ENCODE data around the gene CAV2.
A peak's percentile ranks its signal among the peaks of the same experiment; 100 is the strongest.

CAV2 gene

GRCh38 chr7:116496653-116497052, 2.9 kb upstream of the CAV2 start:
- no peak for DNase-seq

DNA sequence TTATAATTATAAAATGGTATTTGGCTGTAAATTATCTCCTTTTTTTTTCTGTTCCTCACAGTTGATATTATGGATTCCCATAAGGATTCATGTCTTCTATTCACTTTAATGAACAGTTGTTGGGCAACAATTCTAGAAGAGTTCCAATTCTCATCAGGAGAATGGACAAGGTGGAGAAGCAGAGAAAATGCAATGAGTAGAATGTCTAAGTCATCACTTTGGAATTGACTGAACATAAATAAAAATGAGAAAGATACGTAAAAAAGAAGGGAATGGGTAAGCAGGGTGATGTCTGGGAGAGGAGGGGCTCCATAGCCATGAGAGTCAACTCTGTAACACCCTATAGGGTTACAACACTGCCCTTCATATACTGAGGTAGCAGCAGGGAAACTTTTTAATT, 1.8 kb upstream of the CAV2 start:
- DNase-seq, result no peak

DNA sequence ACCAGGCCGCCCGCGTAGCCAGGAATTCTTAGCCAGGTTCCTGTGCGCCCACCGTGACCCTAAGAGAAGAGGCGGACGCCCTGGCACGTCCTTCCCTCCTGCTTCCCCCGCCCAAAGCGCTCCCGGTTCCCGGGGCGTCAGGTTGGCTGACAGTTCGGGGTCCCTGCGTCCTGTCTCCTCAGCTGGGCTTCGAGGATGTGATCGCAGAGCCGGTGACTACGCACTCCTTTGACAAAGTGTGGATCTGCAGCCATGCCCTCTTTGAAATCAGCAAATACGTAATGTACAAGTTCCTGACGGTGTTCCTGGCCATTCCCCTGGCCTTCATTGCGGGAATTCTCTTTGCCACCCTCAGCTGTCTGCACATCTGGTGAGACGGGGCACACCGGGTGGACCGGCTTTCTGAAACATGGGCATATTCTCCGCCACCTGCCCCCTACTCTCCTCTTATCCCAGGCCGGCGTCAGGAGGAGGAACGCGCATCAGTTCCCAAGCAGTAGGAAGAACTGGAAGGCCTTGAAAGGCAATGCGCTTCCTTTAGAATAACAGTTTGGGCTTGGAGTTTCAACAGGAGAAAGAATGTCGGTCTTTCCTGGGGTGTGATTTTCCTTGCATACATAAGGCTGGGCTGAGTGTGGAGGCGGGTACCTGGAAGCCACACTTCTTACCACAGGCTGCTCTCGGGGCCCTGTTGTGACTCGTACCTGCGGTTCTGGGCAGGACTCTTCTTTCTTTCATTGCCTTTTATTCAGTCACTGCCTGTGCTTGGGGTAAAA, 728 bp downstream of the CAV2 start:
- peak; percentile 27 for DNase-seq

DNA sequence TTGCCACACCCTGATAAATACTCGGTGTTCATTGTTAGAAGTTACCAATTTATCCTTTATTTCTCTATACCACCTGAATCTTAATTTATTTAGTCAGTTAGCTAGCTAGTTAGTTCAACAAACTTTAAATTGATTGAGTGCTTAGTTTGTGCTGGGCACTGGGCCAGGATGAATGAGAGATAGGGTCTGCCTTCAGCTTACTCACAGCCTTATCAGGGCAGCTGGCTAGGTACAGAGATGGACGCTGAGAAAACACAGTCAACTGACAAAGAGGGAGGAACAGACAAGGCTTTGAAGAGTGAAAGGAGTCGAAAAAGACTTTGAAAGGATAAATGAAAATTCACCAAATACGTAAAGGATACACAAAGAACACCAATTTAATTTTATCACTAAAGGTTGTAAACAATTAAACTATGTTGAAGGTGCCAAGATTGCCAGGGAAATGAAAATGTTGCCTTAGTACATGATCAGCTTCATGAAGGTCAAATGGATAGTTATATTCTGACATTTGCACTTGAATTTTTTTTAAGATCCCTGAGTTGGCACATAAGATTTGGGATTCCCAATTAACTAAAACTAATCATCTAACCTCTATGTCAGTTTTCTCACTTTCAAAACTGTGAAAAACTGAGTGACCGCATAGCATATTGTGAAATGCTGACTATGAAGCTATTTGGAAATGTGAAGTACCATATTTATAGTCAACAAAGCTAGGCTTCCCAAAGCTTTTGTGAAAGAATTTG, 2.1 kb downstream of the CAV2 start:
- DNase-seq, result no peak

DNA sequence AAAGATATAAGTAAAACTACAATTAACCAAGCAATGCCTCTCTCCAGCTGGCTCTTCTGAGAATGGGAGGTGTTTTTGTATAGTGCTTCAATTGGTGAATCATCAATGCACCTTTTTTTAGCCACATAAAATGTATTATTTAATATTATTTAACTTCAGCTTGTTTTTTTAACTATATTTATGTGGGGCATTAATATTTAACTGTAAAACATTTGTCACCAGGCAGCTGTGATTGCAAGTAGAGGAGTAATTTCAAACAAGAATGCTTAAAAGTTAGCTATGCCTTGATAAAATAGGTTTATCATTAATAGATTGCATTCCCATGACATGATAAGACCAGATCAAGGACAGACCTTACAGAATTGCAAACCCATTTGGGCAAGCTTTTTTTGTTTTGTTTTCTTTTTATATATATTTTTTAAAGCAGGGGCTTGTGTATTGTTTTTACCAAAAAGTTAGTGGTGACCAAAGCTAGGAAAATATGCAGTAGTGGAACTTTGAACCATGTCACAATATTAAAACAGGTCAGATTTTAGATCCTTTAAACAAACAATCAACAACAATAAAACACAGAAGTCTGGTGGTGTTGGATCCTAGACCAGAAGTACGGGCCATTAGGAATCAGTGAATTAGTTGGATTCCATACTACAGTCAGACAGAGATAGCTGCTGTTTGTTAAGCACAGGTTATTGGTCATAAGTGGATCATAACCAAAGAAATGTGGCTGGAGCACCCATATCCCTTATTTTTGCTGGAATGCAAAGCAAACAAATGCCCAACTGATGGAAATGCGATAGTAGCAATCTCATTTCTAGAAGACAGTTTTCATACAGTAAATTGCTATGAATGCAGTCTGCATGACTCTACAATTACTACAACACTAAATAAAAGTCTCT, 2.9 kb downstream of the CAV2 start:
- no peak for DNase-seq

GRCh38 chr7:116503835-116504234, 4.3 kb downstream of the CAV2 start:
- no peak for DNase-seq

GRCh38 chr7:116505278-116505677, 5.7 kb downstream of the CAV2 start:
- no peak for DNase-seq

DNA sequence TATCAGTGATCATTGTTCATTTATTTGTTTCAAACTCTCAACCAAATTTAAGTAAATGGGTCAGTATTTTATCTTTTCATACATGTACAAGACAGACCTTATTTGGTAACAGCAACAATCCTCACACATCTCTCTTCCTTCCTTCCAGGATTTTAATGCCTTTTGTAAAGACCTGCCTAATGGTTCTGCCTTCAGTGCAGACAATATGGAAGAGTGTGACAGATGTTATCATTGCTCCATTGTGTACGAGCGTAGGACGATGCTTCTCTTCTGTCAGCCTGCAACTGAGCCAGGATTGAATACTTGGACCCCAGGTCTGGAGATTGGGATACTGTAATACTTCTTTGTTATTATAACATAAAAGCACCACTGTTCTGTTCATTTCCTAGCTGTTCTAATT, 6.3 kb downstream of the CAV2 start:
- no peak for DNase-seq

- DNase-seq, result no peak
Measured at GRCh38 chr7:116509982-116510579, 10.5 kb downstream of the CAV2 start.

DNA sequence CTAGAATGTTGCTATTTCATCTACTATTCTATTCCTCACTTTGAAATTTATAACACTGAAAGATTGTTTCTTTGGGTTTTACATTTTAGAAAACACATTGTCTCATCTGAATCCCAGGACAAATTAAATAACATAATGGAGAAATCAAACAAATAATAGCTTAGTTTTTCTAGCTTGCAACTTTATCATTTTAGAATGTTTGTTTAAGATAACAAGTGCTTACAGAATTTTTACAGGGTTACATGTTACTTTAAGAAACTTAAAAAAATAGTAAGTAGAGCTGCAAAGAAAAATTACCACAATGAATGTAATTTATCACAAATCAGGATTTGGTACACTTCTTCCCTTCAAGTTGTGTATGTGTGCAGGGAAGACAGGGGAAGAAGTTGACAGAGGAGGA, 11.3 kb downstream of the CAV2 start:
- DNase-seq, result no peak

GRCh38 chr7:116511552-116512519, 12.3 kb downstream of the CAV2 start:
- peak; percentile 58 for DNase-seq

- no peak for DNase-seq
Measured at GRCh38 chr7:116512520-116513188, 13.1 kb downstream of the CAV2 start.

DNA sequence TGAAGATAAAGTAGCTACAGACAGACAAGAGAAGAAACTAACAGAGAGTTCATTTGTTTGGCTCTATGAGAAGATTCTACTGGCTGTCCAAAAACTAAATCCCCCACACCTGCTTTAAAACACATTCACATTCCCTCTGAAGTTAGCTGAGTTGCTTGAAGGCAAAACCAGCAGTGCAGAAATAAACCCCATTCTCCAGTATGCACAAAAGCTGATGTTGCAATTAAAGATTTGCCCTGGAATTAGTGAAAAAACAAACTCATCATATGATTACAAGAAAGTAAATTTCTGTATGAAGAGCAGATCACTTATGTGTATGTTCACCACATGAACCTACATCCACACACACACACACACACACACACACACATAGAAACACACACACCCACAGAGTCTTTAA, 16.0 kb downstream of the CAV2 start:
- no peak for DNase-seq

- no peak for DNase-seq
Measured at GRCh38 chr7:116516324-116516723, 16.8 kb downstream of the CAV2 start.

- no peak for DNase-seq
Measured at GRCh38 chr7:116517626-116518025, 18.1 kb downstream of the CAV2 start.

- DNase-seq, result no peak
Measured at GRCh38 chr7:116518961-116519360, 19.4 kb downstream of the CAV2 start.

DNA sequence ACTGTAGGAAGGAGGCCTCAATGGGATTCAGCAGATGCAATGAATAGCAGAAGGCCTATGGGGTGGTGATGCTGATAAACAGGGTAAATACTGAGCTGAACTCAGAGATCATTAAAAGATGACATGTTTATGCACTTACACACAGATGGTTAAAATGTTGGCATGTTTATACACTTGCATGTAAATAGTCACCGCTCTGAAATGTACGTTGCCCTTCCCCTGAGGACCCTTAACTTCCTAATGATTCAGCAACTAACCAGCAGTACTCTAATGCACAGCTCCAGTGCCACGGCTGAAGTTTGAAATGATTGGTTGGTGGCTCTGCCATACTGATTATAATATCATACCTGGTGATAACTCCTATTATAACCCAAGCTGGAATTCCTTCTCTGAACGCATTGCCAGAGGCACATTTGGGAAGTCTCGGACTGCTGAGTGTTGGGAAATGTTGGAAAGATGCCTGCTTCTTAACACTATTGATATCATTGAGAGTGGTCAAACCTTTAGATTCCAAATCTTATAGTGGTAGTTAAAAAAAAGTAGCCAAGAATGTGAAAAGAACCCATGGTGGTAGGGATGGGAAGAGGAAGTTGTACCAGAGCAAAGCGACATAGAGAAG, 21.6 kb downstream of the CAV2 start:
- DNase-seq, result no peak

DNA sequence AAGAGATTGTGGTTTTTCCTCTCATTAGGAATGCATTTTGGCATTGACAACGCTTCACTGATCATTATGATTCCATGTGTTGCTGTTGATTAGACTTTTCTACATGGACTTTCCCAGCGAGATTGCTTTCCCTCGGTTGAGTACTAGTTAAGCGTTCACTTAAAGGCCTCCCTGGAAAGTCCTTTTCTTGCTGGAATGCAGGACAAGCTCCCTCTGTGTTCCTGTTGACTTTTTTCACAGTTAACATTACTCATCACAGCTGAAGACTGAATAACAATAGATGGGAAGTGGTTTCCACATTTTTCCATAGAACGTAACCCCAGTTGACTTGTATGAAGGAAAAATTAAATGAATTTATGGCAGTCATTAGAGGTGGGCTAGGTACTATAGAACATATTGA, 22.7 kb downstream of the CAV2 start:
- DNase-seq, result no peak

GRCh38 chr7:116524221-116524608, 24.7 kb downstream of the CAV2 start:
- DNase-seq, result no peak

DNA sequence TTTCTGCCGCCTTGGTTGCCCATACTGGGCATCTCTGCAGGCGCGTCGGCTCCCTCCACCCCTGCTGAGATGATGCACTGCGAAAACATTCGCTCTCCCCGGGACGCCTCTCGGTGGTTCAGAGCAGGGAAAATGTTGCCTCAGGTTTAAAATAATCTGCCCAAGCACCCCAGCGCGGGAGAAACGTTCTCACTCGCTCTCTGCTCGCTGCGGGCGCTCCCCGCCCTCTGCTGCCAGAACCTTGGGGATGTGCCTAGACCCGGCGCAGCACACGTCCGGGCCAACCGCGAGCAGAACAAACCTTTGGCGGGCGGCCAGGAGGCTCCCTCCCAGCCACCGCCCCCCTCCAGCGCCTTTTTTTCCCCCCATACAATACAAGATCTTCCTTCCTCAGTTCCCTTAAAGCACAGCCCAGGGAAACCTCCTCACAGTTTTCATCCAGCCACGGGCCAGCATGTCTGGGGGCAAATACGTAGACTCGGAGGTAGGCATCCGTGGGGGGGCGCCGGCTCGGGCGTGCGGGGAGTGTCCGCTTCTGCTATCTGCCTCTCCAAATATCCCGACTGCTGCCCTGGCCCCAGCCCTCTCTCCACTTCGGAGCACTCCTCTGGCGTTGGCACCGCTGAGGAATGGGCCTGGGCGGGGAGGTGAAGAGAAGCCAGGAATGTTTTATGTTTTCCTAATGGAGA, 25.2 kb downstream of the CAV2 start, which contains the start of gene CAV1:
Gene CAV1, plus strand, starts transcription at position 428 of the 689 bp plus-strand sequence. Its CDS starts 27 bp downstream, at position 455.
- peak; percentile 39 for DNase-seq
